ENCODE results near the gene CMC2.

The CMC2 gene

GRCh38 chr16:81001330-81001729 lies 5.4 kb downstream of the CMC2 start:
- no peak for DNase-seq

DNA sequence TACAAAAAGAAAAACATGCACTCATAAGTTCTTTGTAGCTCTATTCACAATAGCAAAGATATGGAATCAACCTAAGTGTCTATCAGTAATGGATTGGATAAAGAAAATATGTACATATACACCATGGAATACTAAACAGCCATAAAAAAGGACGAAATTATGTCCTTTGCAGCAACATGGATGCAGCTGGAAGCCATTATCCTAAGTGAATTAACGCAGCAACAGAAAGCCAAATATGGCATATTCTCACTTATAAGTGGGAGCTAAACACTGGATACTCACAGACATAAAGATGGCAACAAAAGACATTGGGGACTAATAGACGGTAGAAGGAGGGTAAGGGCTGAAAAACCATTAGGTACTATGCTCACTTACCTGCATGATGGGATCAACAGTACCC lies 5.8 kb downstream of the CMC2 start:
- no peak for DNase-seq

- no peak for DNase-seq
These were observed 8.6 kb downstream of the CMC2 start for GRCh38 chr16:80997964-80998620.

- DNase-seq: no peak
These were observed 9.4 kb downstream of the CMC2 start for GRCh38 chr16:80997139-80997798.

GRCh38 chr16:80996688-80997138 lies 10.0 kb downstream of the CMC2 start:
- no peak for DNase-seq

GRCh38 chr16:80994451-80994850 lies 12.2 kb downstream of the CMC2 start:
- no peak for DNase-seq

DNA sequence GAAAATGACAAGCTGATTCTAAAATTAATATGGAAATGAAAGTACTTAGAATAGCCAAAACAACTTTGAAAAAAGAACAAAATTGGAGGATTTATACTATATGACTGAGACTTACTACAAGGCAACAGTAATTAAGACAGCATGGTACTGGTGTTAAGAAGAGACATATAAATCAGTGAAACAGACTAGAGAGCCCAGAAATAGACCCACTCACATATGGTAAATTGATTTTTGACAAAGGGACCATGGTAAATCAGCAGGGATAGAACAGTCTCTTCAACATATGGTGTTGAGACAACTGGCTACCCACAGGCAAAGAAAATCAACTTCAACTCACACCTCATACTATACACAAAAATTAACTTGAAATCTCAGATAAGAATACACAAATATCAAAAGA lies 12.9 kb downstream of the CMC2 start:
- no peak for DNase-seq

DNA sequence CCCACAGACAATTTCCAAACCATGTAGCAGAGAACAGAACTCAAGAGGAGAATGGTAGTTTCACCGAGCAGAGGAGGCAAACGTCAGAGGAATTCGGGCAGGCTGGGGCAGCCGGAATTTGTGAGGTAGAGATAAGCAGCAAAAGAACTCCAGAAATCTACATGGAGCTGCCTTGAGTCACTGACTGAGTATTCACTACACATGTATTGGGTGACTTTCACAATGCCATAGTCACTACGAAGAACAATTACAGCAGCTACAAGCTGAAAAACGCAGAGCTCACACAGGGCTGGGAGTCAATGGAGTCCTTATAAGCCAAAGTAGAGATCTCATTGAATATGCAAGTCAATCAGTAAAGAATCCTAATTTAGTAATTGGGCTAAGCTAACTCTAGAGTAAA lies 13.4 kb downstream of the CMC2 start:
- no peak for DNase-seq

GRCh38 chr16:80992676-80993293 lies 13.9 kb downstream of the CMC2 start:
- no peak for DNase-seq

GRCh38 chr16:80991792-80992430 lies 14.8 kb downstream of the CMC2 start:
- DNase-seq: no peak

GRCh38 chr16:80990978-80991377 lies 15.7 kb downstream of the CMC2 start:
- DNase-seq: no peak

- DNase-seq: no peak
These were observed 16.1 kb downstream of the CMC2 start for GRCh38 chr16:80990577-80990976.

DNA sequence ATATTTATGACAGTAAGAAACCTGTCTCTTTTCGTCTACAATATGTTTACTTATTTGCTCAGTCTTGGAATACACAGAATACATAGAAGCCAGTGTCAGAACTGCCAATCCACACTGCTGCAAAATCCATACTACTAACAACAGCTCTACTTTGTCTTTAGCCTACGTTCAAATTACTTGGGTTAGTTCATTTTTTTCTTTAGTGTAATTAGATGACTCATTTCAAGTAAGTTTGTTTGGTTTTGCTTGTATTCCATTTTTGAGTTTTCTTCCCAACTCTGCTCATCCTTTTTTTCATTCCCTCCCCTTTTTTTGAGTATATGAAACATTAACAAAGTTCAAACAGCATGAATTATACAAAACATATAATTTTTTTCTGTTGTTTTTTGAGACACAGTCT lies 16.9 kb downstream of the CMC2 start:
- DNase-seq: no peak

DNA sequence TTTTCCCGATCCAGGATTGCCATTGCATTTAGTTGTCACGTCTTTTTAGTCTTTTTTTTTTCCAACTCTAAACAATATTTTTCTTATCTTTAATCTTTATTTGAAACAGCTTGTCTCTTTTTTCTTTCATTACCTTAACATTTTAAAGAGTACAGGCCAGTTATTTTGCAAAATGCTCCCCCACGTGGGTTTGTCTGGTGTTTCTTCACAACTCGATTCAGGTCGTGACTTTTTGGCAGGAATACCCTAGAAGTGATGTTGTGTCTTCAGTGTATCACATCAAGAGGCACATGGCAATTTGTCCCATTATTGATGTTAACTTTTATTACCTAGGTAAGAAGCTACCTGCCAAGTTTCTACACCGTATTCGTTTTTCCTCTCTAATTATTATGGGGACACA lies 17.9 kb downstream of the CMC2 start:
- DNase-seq: no peak

GRCh38 chr16:80986557-80986956 lies 20.1 kb downstream of the CMC2 start:
- no peak for DNase-seq

DNA sequence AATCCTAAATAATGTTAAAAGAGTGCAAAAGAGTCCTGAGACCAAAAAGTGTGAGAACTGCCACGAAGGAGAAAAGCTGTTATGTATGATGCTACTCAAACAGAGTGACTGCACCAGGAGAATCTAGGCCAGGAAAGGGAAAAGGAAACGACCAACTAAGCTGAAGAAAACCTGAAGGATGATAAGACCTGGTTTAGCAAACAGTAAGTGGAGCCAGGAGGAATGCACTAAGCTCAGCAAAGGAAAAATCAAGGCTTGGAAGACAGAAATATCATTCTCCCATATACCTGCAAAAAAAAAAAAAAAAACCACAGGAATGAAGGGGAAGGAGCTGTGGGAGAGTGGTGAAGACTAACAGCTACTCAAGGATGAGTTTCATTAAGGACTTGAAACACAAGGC lies 21.1 kb downstream of the CMC2 start:
- DNase-seq: no peak

DNA sequence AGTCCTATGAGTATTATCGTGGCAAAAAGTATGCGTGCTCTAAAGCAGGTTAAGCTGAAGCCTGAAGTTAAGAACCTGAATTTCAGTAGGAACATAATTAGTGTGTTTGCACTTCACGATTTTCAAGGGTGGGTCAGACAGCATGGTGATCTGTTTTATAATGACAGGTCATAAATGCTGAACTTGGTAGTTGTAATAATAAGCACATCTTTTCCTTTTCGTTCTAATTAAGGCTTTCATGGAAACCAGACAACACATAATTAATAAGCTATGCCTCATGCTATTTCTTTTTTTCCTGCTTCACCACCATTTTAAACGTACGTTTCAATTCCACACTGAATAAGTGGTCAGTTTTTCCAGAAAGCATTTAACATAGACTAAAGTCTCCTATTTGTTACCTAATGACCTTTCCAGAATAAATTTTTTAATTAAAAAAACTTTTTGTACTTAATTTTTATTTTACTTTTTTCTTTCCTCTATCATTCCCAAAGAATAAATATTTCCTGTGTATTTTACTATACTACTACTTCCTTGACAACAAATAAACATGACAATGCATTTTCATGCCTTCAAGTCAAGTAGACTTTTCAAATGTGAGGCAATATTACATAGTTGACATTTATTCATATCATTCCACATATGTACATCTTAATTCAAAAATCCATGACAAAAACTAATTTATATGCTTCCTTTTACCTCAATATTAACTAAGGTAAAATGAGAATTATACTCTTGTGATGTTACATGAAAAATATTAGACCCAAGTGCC lies 22.4 kb downstream of the CMC2 start:
- DNase-seq: no peak

GRCh38 chr16:80982646-80983045 lies 24.0 kb downstream of the CMC2 start:
- DNase-seq: no peak

DNA sequence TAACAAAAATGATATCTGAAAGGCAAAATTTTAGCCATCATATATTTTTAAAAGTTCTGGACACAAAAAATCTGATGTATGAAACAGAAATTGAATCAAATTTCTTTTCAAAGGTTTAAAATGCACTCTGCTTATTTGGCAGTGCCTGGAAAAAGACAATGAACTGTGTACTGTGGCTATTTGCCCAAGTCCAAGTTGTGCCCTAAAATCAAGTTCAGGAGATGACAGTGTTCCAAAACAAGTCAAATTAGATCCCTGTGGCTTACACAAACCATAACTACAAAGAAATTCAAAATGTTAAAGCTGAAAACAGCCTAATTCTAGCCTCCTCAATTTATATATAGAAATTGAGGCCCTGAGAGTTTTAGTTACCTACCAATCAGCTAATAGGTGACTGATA lies 25.6 kb downstream of the CMC2 start:
- DNase-seq: no peak

DNA sequence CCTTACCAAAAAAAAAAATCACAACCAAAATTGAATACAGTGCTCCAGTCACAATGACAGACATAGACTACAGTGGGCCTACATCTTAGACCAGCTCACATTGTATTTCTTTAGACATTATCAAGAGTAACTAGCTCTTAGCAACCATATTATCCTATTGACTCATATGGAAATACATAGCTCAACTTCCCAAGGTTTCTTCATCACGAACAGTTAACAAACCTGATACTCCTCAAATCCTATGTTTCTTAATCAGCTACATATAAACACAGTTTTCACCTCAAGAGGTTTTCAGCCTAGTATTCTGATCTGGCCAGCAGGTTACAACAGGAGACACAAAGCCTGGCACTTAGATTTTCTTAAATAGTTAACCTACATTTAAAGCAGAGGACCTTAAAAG lies 29.7 kb downstream of the CMC2 start:
- no peak for DNase-seq

DNA sequence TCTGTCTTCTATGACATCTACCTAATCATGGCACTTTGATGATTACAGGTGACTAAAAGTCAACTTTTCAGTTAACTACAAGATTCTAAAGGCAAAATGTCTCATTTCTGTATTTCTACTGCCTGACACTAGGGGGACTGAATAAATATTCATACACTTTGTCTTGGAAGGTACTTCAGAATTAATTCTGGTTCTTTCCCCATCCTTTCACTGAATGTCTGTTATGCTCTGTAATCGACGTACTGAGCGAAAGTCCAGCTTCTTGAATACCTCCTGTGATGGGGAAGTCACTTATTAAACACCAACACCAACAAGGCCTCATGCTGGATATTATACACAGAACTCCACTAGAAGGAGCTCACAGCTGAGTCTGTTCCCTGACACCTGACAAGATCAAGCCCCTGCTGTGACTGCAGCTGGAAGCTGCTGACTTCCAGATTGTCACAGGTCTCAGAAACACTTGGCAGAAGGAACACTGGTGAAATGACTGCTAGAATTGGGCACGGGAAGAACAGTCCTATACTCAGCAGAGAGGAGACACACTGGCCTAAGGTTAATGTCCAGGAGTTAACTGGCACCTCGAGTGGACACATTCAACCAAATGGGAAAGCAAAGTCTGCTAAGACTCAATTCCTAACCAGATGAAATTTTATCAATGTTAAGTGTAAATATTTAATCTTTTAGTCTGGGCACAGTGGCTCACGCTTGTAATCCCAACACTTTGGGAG lies 31.9 kb downstream of the CMC2 start:
- no peak for DNase-seq

GRCh38 chr16:80973991-80974390 lies 32.7 kb downstream of the CMC2 start:
- DNase-seq: no peak

GRCh38 chr16:80972611-80973010 lies 34.1 kb downstream of the CMC2 start:
- no peak for DNase-seq
